Prostate gland (tissue), 2 donors: ENCODE measurements around the gene TASOR2.

ENCODE experiments used
- CTCF ChIP-seq, 4 experiments: fragments of 200-600 bp in 2 of 4; fragments of 450-650 bp in 2 of 4; sonication (generic) in 2 of 4; IDR thresholded peaks; 1 replicate in 3 of 4; 2 replicates in 1 of 4; pipeline ENCODE4 v1.5.1; 2016 to 2019; ENCODE audit warnings: antibody characterized with exemption in 4 of 4, mild to moderate bottlenecking in 2 of 4, moderate library complexity in 2 of 4
- POLR2A ChIP-seq: fragments of 450-650 bp; IDR thresholded peaks from one replicate; pipeline ENCODE4 v1.6.1; 2016; ENCODE audit warnings: antibody characterized with exemption, mild to moderate bottlenecking

DNA sequence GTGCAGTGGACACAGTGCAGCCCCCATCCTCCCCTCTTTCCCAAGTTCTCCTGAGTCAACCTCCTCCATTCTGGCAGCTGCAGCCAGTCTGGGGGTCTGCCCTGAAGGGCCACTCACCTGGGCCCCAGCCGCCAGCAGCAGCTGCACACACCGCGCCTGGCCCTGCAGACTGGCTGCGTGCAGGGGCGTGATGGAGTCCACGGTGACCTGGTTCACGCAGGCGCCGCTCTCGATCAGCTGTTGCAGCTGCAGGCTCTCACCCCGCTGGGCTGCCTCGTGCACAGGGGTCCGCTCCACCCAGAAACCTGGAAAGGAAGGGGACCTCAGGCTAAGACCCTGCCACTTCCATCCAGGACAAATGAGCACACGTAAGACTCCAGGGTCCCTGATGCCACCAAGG lies 31.9 kb upstream of the TASOR2 start:
- TF ChIP-seq POLR2A (no peak), CTCF (IDR thresholded peaks at IDR 0.05) (no peak)
